Spleen (tissue), 7 donors: ENCODE measurements around the gene MALL.

ENCODE experiments used
- POLR2A ChIP-seq, 3 donors: fragments of 450-650 bp; IDR thresholded peaks; one replicate each; pipeline ENCODE4 v1.5.1; 2017; ENCODE audit warnings: antibody characterized with exemption in 3 of 3, mild to moderate bottlenecking in 1 of 3
- TF ChIP-seq, protein P1 (sequence below), 11 experiments: fragments of 200-600 bp in 7 of 11; fragments of 450-650 bp in 4 of 11; sonication (generic) in 4 of 11; IDR thresholded peaks in 8 of 11; conservative IDR thresholded peaks in 3 of 11; 1 replicate in 7 of 11; 2 replicates in 4 of 11; pipeline versions ENCODE4 v1.4.0 to v1.8.0; 2016 to 2021; ENCODE audit warnings: antibody characterized with exemption in 11 of 11, inconsistent platforms in 4 of 11, mild to moderate bottlenecking in 1 of 11
- donor health status: DM: no; HTN: no; CAD: no; lungs with moderate emphysema.
- donor health status: DM: no; HTN: no; CAD: no.
- donor health status: DM: no; HTN: no; CAD: no.

DNA sequence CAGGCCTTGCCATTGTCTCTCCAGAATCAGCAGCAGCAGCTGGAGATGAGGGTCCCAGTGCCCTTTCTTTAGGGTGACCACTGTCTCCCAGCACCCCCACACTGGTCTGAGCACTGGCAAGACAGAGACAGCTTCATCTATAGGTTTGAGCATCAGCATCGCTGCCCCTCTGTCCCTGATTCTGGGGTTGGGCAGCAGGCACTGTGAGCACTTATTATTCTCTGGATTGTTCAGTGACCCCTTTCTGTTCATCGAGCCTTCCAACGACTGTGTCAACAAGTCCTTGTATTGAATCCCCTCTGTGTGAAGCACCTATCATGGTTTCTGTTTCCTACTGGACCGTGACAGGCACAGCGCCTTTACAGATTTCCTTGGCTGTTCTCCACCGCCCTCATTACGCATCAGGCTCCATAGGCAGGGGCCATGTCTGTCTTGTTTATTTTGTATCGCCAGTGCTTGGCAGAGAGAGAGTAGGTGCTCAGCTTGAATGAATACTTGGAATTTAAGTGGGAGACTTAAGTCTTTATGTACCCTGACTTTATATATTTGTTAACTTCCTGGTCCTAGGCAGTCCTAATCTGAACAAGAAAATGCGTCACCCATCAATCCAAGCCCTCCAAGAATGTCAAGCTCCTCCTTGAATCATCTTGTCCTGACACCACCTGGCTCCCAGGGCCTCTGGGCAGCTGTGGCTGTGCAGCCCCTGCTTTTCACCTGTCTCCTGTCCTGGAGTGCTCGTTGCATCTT is 11.4 kb downstream of the MALL start:
- TF ChIP-seq POLR2A (IDR thresholded peaks at IDR 0.05) = no peak
- TF ChIP-seq, protein P1, sequence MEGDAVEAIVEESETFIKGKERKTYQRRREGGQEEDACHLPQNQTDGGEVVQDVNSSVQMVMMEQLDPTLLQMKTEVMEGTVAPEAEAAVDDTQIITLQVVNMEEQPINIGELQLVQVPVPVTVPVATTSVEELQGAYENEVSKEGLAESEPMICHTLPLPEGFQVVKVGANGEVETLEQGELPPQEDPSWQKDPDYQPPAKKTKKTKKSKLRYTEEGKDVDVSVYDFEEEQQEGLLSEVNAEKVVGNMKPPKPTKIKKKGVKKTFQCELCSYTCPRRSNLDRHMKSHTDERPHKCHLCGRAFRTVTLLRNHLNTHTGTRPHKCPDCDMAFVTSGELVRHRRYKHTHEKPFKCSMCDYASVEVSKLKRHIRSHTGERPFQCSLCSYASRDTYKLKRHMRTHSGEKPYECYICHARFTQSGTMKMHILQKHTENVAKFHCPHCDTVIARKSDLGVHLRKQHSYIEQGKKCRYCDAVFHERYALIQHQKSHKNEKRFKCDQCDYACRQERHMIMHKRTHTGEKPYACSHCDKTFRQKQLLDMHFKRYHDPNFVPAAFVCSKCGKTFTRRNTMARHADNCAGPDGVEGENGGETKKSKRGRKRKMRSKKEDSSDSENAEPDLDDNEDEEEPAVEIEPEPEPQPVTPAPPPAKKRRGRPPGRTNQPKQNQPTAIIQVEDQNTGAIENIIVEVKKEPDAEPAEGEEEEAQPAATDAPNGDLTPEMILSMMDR (IDR thresholded peaks at IDR 0.05 in 8 of 11, conservative IDR thresholded peaks at IDR 0.05 in 3 of 11) = no peak
